Mammary epithelial cell (primary cell): Measurements from ENCODE around the gene DTX1.

ENCODE experiments used
- CTCF ChIP-seq, 2 donors: IDR thresholded peaks in 1 of 2; conservative IDR thresholded peaks in 1 of 2; 2 replicates each; pipeline ENCODE4 v1.5.1; 2011 to 2012; ENCODE audit warnings: inconsistent platforms in 2 of 2, low read length in 2 of 2, mild to moderate bottlenecking in 2 of 2, control low read depth in 1 of 2, low read depth in 1 of 2; ENCODE audit not compliant: insufficient read depth in 1 of 2; ENCODE audit errors: extremely low read depth in 1 of 2
- EZH2 ChIP-seq: IDR thresholded peaks from 2 replicates; pipeline ENCODE4 v1.6.1; 2012; ENCODE audit warnings: low read length, inconsistent platforms, borderline replicate concordance

GRCh38 chr12:113049976-113050742 lies 6.4 kb upstream of the DTX1 start:
- TF ChIP-seq CTCF (conservative IDR thresholded peaks at IDR 0.05 in 1 of 2, IDR thresholded peaks at IDR 0.05 in 1 of 2; ENCODE audit: extremely low read depth in 1 of 2, insufficient read depth in 1 of 2, low read depth in 1 of 2, low read length in 2 of 2) (no peak), EZH2 (no peak)
